WTC11 (cell line): ENCODE data around the gene IPO11. TPM values are rescaled to one million over a fixed set of nuclear protein-coding genes. Genes with fewer than 3 reads are reported as not detected.

Experiments
- ATAC-seq: fragments of 200-7000 bp; cut with Tn5 transposase; 2 replicates; pipeline ENCODE4 v1.10.0; 2021; ENCODE audit warnings: mild to moderate bottlenecking, moderate library complexity
- CTCF ChIA-PET: fragments of 300-600 bp; sonication (Branson Sonifier 250); formaldehyde crosslinking; loops from one replicate; lab custom pipeline; 2021; ENCODE audit warnings: antibody characterized with exemption; lab: Charles Lee
- POLR2A ChIA-PET: fragments of 350-600 bp; sonication (Branson Sonifier 250); formaldehyde crosslinking; loops from one replicate; lab custom pipeline; 2021; ENCODE audit warnings: antibody characterized with exemption; lab: Charles Lee
- DNase-seq: peaks from one replicate; pipeline ENCODE4 v3.0.0; 2021; ENCODE audit warnings: low spot score
- H3K27ac Mint-ChIP-seq: 2 replicates; pipeline ENCODE4 v1.8.0; 2021; ENCODE audit warnings: mixed read lengths
- H3K27me3 Mint-ChIP-seq: 2 replicates; pipeline ENCODE4 v1.8.0; 2021; ENCODE audit warnings: low read depth, mild to moderate bottlenecking, moderate library complexity, mixed read lengths
- H3K36me3 Mint-ChIP-seq: 2 replicates; pipeline ENCODE4 v1.8.0; 2021; ENCODE audit warnings: mixed read lengths
- H3K4me1 Mint-ChIP-seq: 2 replicates; pipeline ENCODE4 v1.8.0; 2022; ENCODE audit warnings: mixed read lengths
- H3K4me3 Mint-ChIP-seq: 2 replicates; pipeline ENCODE4 v1.8.0; 2021; ENCODE audit warnings: mild to moderate bottlenecking, moderate library complexity, mixed read lengths
- H3K9me3 Mint-ChIP-seq: 2 replicates; pipeline ENCODE4 v1.8.0; 2021; ENCODE audit warnings: mixed read lengths
- ATF6 ChIP-seq: sonication (generic); formaldehyde crosslinking; IDR thresholded peaks from 2 replicates; pipeline ENCODE4 v1.8.1; 2023; ENCODE audit warnings: mild to moderate bottlenecking, missing genetic modification reagents
- E2F1 ChIP-seq: sonication (generic); formaldehyde crosslinking; IDR thresholded peaks from 2 replicates; pipeline ENCODE4 v1.8.0; 2022; ENCODE audit warnings: mild to moderate bottlenecking, missing genetic modification reagents
- EMX1 ChIP-seq: fragments of 250-450 bp; sonication (Bioruptor Pico); IDR thresholded peaks from 2 replicates; pipeline ENCODE4 v1.8.0; 2021; ENCODE audit warnings: mild to moderate bottlenecking
- ETV6 ChIP-seq: sonication (generic); formaldehyde crosslinking; IDR thresholded peaks from 2 replicates; pipeline ENCODE4 v1.8.1; 2022; ENCODE audit warnings: mild to moderate bottlenecking, missing genetic modification reagents
- GTF2I ChIP-seq: fragments of 250-450 bp; sonication (Bioruptor Pico); conservative IDR thresholded peaks from 2 replicates; pipeline ENCODE4 v1.4.0; 2021; ENCODE audit warnings: mild to moderate bottlenecking
- JUN ChIP-seq: sonication (generic); formaldehyde crosslinking; IDR thresholded peaks from 2 replicates; pipeline ENCODE4 v1.8.0; 2023; ENCODE audit warnings: mild to moderate bottlenecking, missing genetic modification reagents
- MXD4 ChIP-seq: fragments of 250-450 bp; sonication (Bioruptor Pico); IDR thresholded peaks from 2 replicates; pipeline ENCODE4 v1.8.0; 2021; ENCODE audit warnings: mild to moderate bottlenecking, moderate library complexity, borderline replicate concordance
- NFATC4 ChIP-seq: fragments of 250-450 bp; sonication (Bioruptor Pico); IDR thresholded peaks from 2 replicates; pipeline ENCODE4 v1.9.0; 2021; ENCODE audit warnings: mild to moderate bottlenecking
- NFYB ChIP-seq: sonication (generic); formaldehyde crosslinking; conservative IDR thresholded peaks from 2 replicates; pipeline ENCODE4 v1.8.0; 2022; ENCODE audit warnings: low read depth, missing genetic modification reagents
- PRDM15 ChIP-seq: sonication (generic); formaldehyde crosslinking; IDR thresholded peaks from 2 replicates; pipeline ENCODE4 v1.8.0; 2022; ENCODE audit warnings: missing genetic modification reagents
- USF1 ChIP-seq: sonication (generic); formaldehyde crosslinking; IDR thresholded peaks from 2 replicates; pipeline ENCODE4 v1.8.0; 2022; ENCODE audit warnings: mild to moderate bottlenecking, missing genetic modification reagents
- ZBTB21 ChIP-seq: sonication (generic); formaldehyde crosslinking; IDR thresholded peaks from 2 replicates; pipeline ENCODE4 v1.8.1; 2023; ENCODE audit warnings: mild to moderate bottlenecking, missing genetic modification reagents, borderline replicate concordance
- ZBTB43 ChIP-seq: sonication (generic); formaldehyde crosslinking; IDR thresholded peaks from 2 replicates; pipeline ENCODE4 v1.8.1; 2023; ENCODE audit warnings: mild to moderate bottlenecking, missing genetic modification reagents
- ZNF138 ChIP-seq: sonication (generic); formaldehyde crosslinking; conservative IDR thresholded peaks from 2 replicates; pipeline ENCODE4 v1.8.1; 2022; ENCODE audit warnings: mild to moderate bottlenecking, moderate library complexity, missing genetic modification reagents
- ZNF263 ChIP-seq: sonication (generic); formaldehyde crosslinking; IDR thresholded peaks from 2 replicates; pipeline ENCODE4 v1.8.1; 2022; ENCODE audit warnings: low read depth, mild to moderate bottlenecking, moderate library complexity, missing genetic modification reagents
- ZNF281 ChIP-seq: sonication (generic); formaldehyde crosslinking; IDR thresholded peaks from 2 replicates; pipeline ENCODE4 v1.8.0; 2023; ENCODE audit warnings: mild to moderate bottlenecking, missing genetic modification reagents
- ZNF416 ChIP-seq: fragments of 250-450 bp; sonication (Bioruptor Pico); IDR thresholded peaks from 2 replicates; pipeline ENCODE4 v1.9.0; 2021; ENCODE audit warnings: mild to moderate bottlenecking, inconsistent platforms
- ZNF423 ChIP-seq: fragments of 250-450 bp; sonication (Bioruptor Pico); IDR thresholded peaks from 2 replicates; pipeline ENCODE4 v2.1.2; 2022; ENCODE audit warnings: mild to moderate bottlenecking, moderate library complexity
- ZNF671 ChIP-seq: fragments of 250-450 bp; sonication (Bioruptor Pico); IDR thresholded peaks from 2 replicates; pipeline ENCODE4 v1.8.0; 2021; ENCODE audit warnings: mild to moderate bottlenecking
- total RNA-seq: library from RNA; stranded (reverse); gene quantifications from 3 replicates; pipeline ENCODE4 v1.2.3, GENCODE V29; 2021
- TF ChIP-seq, protein P1 (sequence below): fragments of 250-450 bp; sonication (Bioruptor Pico); IDR thresholded peaks from 2 replicates; pipeline ENCODE4 v1.9.0; 2021; ENCODE audit warnings: mild to moderate bottlenecking

The IPO11 gene
- total RNA-seq, 1 experiment from 2014 or later, result 61.9 TPM

DNA sequence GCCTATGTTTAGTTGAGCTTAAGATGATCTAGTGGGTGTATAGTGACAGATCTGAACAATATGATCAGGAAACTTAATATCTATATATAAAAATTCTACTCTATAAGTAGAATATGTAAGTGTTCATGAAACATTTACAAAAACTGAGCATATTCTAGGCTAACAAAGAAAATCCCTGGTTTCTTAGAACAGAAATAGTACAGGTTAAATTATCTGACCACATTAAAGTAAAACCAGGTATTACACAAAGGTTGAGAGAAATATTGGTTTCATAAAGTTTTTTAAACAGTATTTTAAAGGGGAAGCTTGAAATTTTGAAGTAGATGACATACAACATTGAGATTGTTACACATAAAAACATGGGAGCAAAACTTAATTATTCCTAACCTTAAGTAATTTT lies 205.4 kb downstream of the IPO11 start (continued):
- no peak for TF ChIP-seq PRDM15 (CRISPR knock-in tag)
- TF ChIP-seq, all 79 proteins: peak for 0

- POLR2A ChIA-PET, result no interaction called here
- ATAC-seq, result peak; percentile 36
- no peaks in the 10 kb centered on the region for H3K9me3 Mint-ChIP-seq
- H3K4me1 Mint-ChIP-seq, result peaks cover 38% of the 10 kb centered on the region
- H3K36me3 Mint-ChIP-seq, result 0 out of 2 replicates have a peak, but pooled peaks cover 5% of the 10 kb centered on the region
- TF ChIP-seq ZNF671 (CRISPR knock-in tag) (no peak), JUN (no peak), ZBTB21 (CRISPR knock-in tag) (no peak), NFATC4 (CRISPR knock-in tag) (no peak), MXD4 (CRISPR knock-in tag) (no peak), ZNF138 (CRISPR knock-in tag) (no peak), ETV6 (CRISPR knock-in tag) (no peak), ZNF423 (CRISPR knock-in tag) (no peak), E2F1 (no peak), ZNF416 (CRISPR knock-in tag) (no peak), GTF2I (CRISPR knock-in tag) (no peak)
- peak overlapping the region; percentile 33 for H3K4me3 Mint-ChIP-seq
- no peak for DNase-seq
- peak overlapping the region; percentile 90 for H3K27ac Mint-ChIP-seq
- CTCF ChIA-PET, result no interaction called here
- no peaks in the 10 kb centered on the region for H3K27me3 Mint-ChIP-seq
Measured at GRCh38 chr5:62620761-62621160, 208.2 kb downstream of the IPO11 start.

- Mint-ChIP-seq H3K9me3 (no peaks in the 10 kb centered on the region), H3K27me3 (no peaks in the 10 kb centered on the region), H3K36me3 (0 out of 2 replicates have a peak, but pooled peaks cover 5% of the 10 kb centered on the region), H3K4me1 (peaks cover 42% of the 10 kb centered on the region), H3K27ac (peak overlapping the region; percentile 90), H3K4me3 (peak overlapping the region; percentile 33)
- DNase-seq (peak; percentile 82), ATAC-seq (peak; percentile 100)
- ChIA-PET CTCF (no interaction called here), POLR2A (no interaction called here)
- TF ChIP-seq ZNF263 (CRISPR knock-in tag), result no peak
- TF ChIP-seq USF1, result no peak
- no peak for TF ChIP-seq JUN
- TF ChIP-seq, protein P1, sequence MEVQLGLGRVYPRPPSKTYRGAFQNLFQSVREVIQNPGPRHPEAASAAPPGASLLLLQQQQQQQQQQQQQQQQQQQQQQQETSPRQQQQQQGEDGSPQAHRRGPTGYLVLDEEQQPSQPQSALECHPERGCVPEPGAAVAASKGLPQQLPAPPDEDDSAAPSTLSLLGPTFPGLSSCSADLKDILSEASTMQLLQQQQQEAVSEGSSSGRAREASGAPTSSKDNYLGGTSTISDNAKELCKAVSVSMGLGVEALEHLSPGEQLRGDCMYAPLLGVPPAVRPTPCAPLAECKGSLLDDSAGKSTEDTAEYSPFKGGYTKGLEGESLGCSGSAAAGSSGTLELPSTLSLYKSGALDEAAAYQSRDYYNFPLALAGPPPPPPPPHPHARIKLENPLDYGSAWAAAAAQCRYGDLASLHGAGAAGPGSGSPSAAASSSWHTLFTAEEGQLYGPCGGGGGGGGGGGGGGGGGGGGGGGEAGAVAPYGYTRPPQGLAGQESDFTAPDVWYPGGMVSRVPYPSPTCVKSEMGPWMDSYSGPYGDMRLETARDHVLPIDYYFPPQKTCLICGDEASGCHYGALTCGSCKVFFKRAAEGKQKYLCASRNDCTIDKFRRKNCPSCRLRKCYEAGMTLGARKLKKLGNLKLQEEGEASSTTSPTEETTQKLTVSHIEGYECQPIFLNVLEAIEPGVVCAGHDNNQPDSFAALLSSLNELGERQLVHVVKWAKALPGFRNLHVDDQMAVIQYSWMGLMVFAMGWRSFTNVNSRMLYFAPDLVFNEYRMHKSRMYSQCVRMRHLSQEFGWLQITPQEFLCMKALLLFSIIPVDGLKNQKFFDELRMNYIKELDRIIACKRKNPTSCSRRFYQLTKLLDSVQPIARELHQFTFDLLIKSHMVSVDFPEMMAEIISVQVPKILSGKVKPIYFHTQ (CRISPR knock-in tag), result no peak
- no peak for TF ChIP-seq NFYB (CRISPR knock-in tag)
- no peak for TF ChIP-seq ATF6 (CRISPR knock-in tag)
- no peak for TF ChIP-seq GTF2I (CRISPR knock-in tag)
- TF ChIP-seq ZNF281, result no peak
- TF ChIP-seq EMX1 (CRISPR knock-in tag), result no peak
- TF ChIP-seq ZBTB43 (CRISPR knock-in tag), result no peak
Measured at GRCh38 chr5:62621280-62621679, 208.7 kb downstream of the IPO11 start.
